Mucosa of stomach (tissue), 1 donor: ENCODE data around the gene TPPP.

ENCODE experiments used
- H3K27me3 ChIP-seq: one replicate; pipeline ENCODE4 v1.7.0; 2013; ENCODE audit warnings: mild to moderate bottlenecking, low read length; ENCODE audit not compliant: control insufficient read depth, insufficient read depth
- H3K36me3 ChIP-seq: one replicate; pipeline ENCODE4 v1.7.0; 2013; ENCODE audit warnings: low read length; ENCODE audit not compliant: control insufficient read depth, insufficient read depth
- H3K4me1 ChIP-seq: one replicate; pipeline ENCODE4 v1.7.0; 2013; ENCODE audit warnings: mild to moderate bottlenecking, low read length; ENCODE audit not compliant: control insufficient read depth, insufficient read depth
- H3K4me3 ChIP-seq: one replicate; pipeline ENCODE4 v1.7.0; 2013; ENCODE audit warnings: low read length
- H3K9ac ChIP-seq: one replicate; pipeline ENCODE4 v1.7.0; 2013; ENCODE audit warnings: mild to moderate bottlenecking, low read length, moderate library complexity
- H3K9me3 ChIP-seq: one replicate; pipeline ENCODE4 v1.7.0; 2013; ENCODE audit warnings: mild to moderate bottlenecking, low read length, moderate library complexity; ENCODE audit not compliant: control insufficient read depth
- donor health status: Pancreatic carcinoma.

Gene TPPP

GRCh38 chr5:643351-643801 lies 49.8 kb downstream of the TPPP start:
- H3K4me1 ChIP-seq, result no peaks in the 10 kb centered on the region
- no peaks in the 10 kb centered on the region for H3K27me3 ChIP-seq
- no peaks in the 10 kb centered on the region for H3K9me3 ChIP-seq
- peaks cover 6% of the 10 kb centered on the region for H3K36me3 ChIP-seq
- no peak overlapping the region for H3K9ac ChIP-seq
- H3K4me3 ChIP-seq, result no peak overlapping the region

GRCh38 chr5:642481-642880 lies 50.7 kb downstream of the TPPP start:
- Histone ChIP-seq H3K36me3 (peaks cover 6% of the 10 kb centered on the region), H3K9me3 (no peaks in the 10 kb centered on the region), H3K9ac (no peak overlapping the region), H3K4me1 (no peaks in the 10 kb centered on the region), H3K4me3 (no peak overlapping the region), H3K27me3 (no peaks in the 10 kb centered on the region)

- no peaks in the 10 kb centered on the region for H3K27me3 ChIP-seq
- no peaks in the 10 kb centered on the region for H3K9me3 ChIP-seq
- no peak overlapping the region for H3K9ac ChIP-seq
- H3K4me3 ChIP-seq, result no peak overlapping the region
- no peaks in the 10 kb centered on the region for H3K36me3 ChIP-seq
- H3K4me1 ChIP-seq, result no peaks in the 10 kb centered on the region
Observed at GRCh38 chr5:641331-641765, 51.8 kb downstream of the TPPP start.

- Histone ChIP-seq H3K9me3 (no peaks in the 10 kb centered on the region), H3K9ac (no peak overlapping the region), H3K36me3 (peaks cover under 1% of the 10 kb centered on the region), H3K4me1 (no peaks in the 10 kb centered on the region), H3K4me3 (no peak overlapping the region), H3K27me3 (no peaks in the 10 kb centered on the region)
Observed at GRCh38 chr5:640461-641330, 52.5 kb downstream of the TPPP start.

GRCh38 chr5:639584-640213 lies 53.5 kb downstream of the TPPP start:
- no peaks in the 10 kb centered on the region for H3K4me1 ChIP-seq
- no peaks in the 10 kb centered on the region for H3K9me3 ChIP-seq
- no peaks in the 10 kb centered on the region for H3K27me3 ChIP-seq
- H3K4me3 ChIP-seq, result no peak overlapping the region
- no peak overlapping the region for H3K9ac ChIP-seq
- H3K36me3 ChIP-seq, result peaks cover 6% of the 10 kb centered on the region

- Histone ChIP-seq H3K9ac (no peak overlapping the region), H3K4me1 (no peaks in the 10 kb centered on the region), H3K36me3 (peaks cover 6% of the 10 kb centered on the region)
Observed at GRCh38 chr5:639253-639530, 54.0 kb downstream of the TPPP start.

GRCh38 chr5:638501-639252 lies 54.5 kb downstream of the TPPP start:
- Histone ChIP-seq H3K4me3 (no peak overlapping the region), H3K9me3 (no peaks in the 10 kb centered on the region), H3K36me3 (peaks cover 6% of the 10 kb centered on the region), H3K9ac (no peak overlapping the region), H3K27me3 (no peaks in the 10 kb centered on the region), H3K4me1 (no peaks in the 10 kb centered on the region)

More at GRCh38 chr5:639253-639530, 54.0 kb downstream of the TPPP start:
- no peaks in the 10 kb centered on the region for H3K9me3 ChIP-seq
- no peak overlapping the region for H3K4me3 ChIP-seq
- H3K27me3 ChIP-seq, result no peaks in the 10 kb centered on the region

GRCh38 chr5:637581-638450 lies 55.3 kb downstream of the TPPP start:
- Histone ChIP-seq H3K27me3 (no peaks in the 10 kb centered on the region), H3K36me3 (peaks cover 6% of the 10 kb centered on the region), H3K4me3 (no peak overlapping the region)

GRCh38 chr5:636951-637350 lies 56.2 kb downstream of the TPPP start:
- Histone ChIP-seq H3K27me3 (no peaks in the 10 kb centered on the region), H3K4me3 (no peak overlapping the region), H3K9me3 (no peaks in the 10 kb centered on the region), H3K9ac (no peak overlapping the region), H3K4me1 (no peaks in the 10 kb centered on the region), H3K36me3 (peaks cover 6% of the 10 kb centered on the region)

More at GRCh38 chr5:637581-638450, 55.3 kb downstream of the TPPP start:
- H3K9ac ChIP-seq, result no peak overlapping the region
- H3K4me1 ChIP-seq, result no peaks in the 10 kb centered on the region
- no peaks in the 10 kb centered on the region for H3K9me3 ChIP-seq

- Histone ChIP-seq H3K4me3 (no peak overlapping the region), H3K9ac (no peak overlapping the region), H3K9me3 (no peaks in the 10 kb centered on the region), H3K36me3 (peaks cover 6% of the 10 kb centered on the region), H3K4me1 (no peaks in the 10 kb centered on the region), H3K27me3 (no peaks in the 10 kb centered on the region)
Observed at GRCh38 chr5:635306-636055, 57.7 kb downstream of the TPPP start.

GRCh38 chr5:634191-634590 lies 59.0 kb downstream of the TPPP start:
- H3K36me3 ChIP-seq, result peaks cover 6% of the 10 kb centered on the region
- H3K4me1 ChIP-seq, result no peaks in the 10 kb centered on the region

More at GRCh38 chr5:634191-634590, 59.0 kb downstream of the TPPP start:
- H3K4me3 ChIP-seq, result no peak overlapping the region
- H3K27me3 ChIP-seq, result no peaks in the 10 kb centered on the region
- H3K9ac ChIP-seq, result no peak overlapping the region
- H3K9me3 ChIP-seq, result no peaks in the 10 kb centered on the region
